ENCODE results near the gene UBE2O.

The UBE2O gene

GRCh38 chr17:76477576-76477975 is 24.6 kb upstream of the UBE2O start:
- Histone ChIP-seq H3K9ac (ENCODE audit: low read length) (no peak overlapping the region), H3K4me3 (ENCODE audit: low read depth, low read length, poor library complexity, severe bottlenecking) (no peak overlapping the region)

GRCh38 chr17:76476736-76477135 is 23.8 kb upstream of the UBE2O start:
- Histone ChIP-seq H2AFZ (ENCODE audit: low read length) (no peak overlapping the region), H3K9me3 (ENCODE audit: low read length) (no peaks in the 10 kb centered on the region), H3K9me2 (ENCODE audit: low read depth, low read length) (no peaks in the 10 kb centered on the region), H3K4me1 (ENCODE audit: insufficient read depth, low read length, severe bottlenecking) (peaks cover 18% of the 10 kb centered on the region), H3K4me3 (ENCODE audit: low read depth, low read length, poor library complexity, severe bottlenecking) (no peak overlapping the region), H4K20me1 (ENCODE audit: insufficient read depth, low read length) (no peaks in the 10 kb centered on the region), H3K27me3 (ENCODE audit: insufficient read depth, low read length) (no peaks in the 10 kb centered on the region), H3K36me3 (ENCODE audit: insufficient read depth, low read length) (peaks cover 5% of the 10 kb centered on the region; the same call in 1 of the 2 replicates), H3K4me2 (ENCODE audit: low read length) (no peak overlapping the region), H3F3A (ENCODE audit: insufficient read depth, low read length) (no peaks in the 10 kb centered on the region), H3K27ac (ENCODE audit: low read depth, low read length, poor library complexity, severe bottlenecking) (no peak overlapping the region), H3K9ac (ENCODE audit: low read length) (no peak overlapping the region), H3K79me2 (ENCODE audit: insufficient read depth, low read length) (no peaks in the 10 kb centered on the region)
- TF ChIP-seq EZH2 (IDR thresholded peaks at IDR 0.05; ENCODE audit: borderline replicate concordance, low read length), result no peak
- TF ChIP-seq, protein P1, sequence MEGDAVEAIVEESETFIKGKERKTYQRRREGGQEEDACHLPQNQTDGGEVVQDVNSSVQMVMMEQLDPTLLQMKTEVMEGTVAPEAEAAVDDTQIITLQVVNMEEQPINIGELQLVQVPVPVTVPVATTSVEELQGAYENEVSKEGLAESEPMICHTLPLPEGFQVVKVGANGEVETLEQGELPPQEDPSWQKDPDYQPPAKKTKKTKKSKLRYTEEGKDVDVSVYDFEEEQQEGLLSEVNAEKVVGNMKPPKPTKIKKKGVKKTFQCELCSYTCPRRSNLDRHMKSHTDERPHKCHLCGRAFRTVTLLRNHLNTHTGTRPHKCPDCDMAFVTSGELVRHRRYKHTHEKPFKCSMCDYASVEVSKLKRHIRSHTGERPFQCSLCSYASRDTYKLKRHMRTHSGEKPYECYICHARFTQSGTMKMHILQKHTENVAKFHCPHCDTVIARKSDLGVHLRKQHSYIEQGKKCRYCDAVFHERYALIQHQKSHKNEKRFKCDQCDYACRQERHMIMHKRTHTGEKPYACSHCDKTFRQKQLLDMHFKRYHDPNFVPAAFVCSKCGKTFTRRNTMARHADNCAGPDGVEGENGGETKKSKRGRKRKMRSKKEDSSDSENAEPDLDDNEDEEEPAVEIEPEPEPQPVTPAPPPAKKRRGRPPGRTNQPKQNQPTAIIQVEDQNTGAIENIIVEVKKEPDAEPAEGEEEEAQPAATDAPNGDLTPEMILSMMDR (IDR thresholded peaks at IDR 0.05; ENCODE audit: low read length), result no peak

More at GRCh38 chr17:76477576-76477975, 24.6 kb upstream of the UBE2O start:
- TF ChIP-seq, protein P1 (IDR thresholded peaks at IDR 0.05; ENCODE audit: low read length), result no peak
- TF ChIP-seq EZH2 (IDR thresholded peaks at IDR 0.05; ENCODE audit: borderline replicate concordance, low read length), result no peak
- Histone ChIP-seq H3K4me1 (ENCODE audit: insufficient read depth, low read length, severe bottlenecking) (peaks cover 26% of the 10 kb centered on the region), H2AFZ (ENCODE audit: low read length) (no peak overlapping the region), H3K4me2 (ENCODE audit: low read length) (no peak overlapping the region), H3K9me2 (ENCODE audit: low read depth, low read length) (no peaks in the 10 kb centered on the region), H4K20me1 (ENCODE audit: insufficient read depth, low read length) (no peaks in the 10 kb centered on the region), H3F3A (ENCODE audit: insufficient read depth, low read length) (no peaks in the 10 kb centered on the region), H3K79me2 (ENCODE audit: insufficient read depth, low read length) (no peaks in the 10 kb centered on the region), H3K9me3 (ENCODE audit: low read length) (no peaks in the 10 kb centered on the region), H3K36me3 (ENCODE audit: insufficient read depth, low read length) (peaks cover 5% of the 10 kb centered on the region; the same call in 1 of the 2 replicates), H3K27me3 (ENCODE audit: insufficient read depth, low read length) (no peaks in the 10 kb centered on the region), H3K27ac (ENCODE audit: low read depth, low read length, poor library complexity, severe bottlenecking) (no peak overlapping the region)

DNA sequence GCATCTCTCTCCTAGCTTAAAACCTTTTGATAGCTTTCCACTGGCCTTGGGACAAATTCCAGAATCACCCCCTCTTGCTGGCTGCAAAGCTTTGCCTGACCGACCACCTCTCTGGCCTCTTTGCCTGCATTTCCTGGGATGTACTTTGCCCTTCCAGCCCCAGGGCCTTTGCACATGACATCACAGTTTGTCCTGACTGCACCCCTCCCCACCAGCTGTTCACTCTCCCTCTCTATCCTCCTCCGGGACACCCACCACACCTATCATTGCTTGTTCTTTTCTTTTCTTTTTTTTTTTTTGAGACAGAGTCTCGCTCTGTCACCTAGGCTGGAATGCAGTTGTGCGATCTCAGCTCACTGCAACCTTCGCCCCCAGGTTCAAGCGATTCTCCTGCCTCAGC is 22.4 kb upstream of the UBE2O start:
- no peaks in the 10 kb centered on the region for H3K9me2 ChIP-seq (ENCODE audit: low read depth, low read length)
- no peaks in the 10 kb centered on the region for H3K9me3 ChIP-seq (ENCODE audit: low read length)
- H2AFZ ChIP-seq (ENCODE audit: low read length), result no peak overlapping the region
- no peak overlapping the region for H3K4me3 ChIP-seq (ENCODE audit: low read depth, low read length, poor library complexity, severe bottlenecking)
- peaks cover 5% of the 10 kb centered on the region; the same call in 1 of the 2 replicates for H3K36me3 ChIP-seq (ENCODE audit: insufficient read depth, low read length)
- H3K27ac ChIP-seq (ENCODE audit: low read depth, low read length, poor library complexity, severe bottlenecking), result no peak overlapping the region
- no peaks in the 10 kb centered on the region for H3F3A ChIP-seq (ENCODE audit: insufficient read depth, low read length)
- peaks cover 3% of the 10 kb centered on the region for H3K4me1 ChIP-seq (ENCODE audit: insufficient read depth, low read length, severe bottlenecking)
- no peak overlapping the region for H3K4me2 ChIP-seq (ENCODE audit: low read length)
- H3K27me3 ChIP-seq (ENCODE audit: insufficient read depth, low read length), result no peaks in the 10 kb centered on the region
- H4K20me1 ChIP-seq (ENCODE audit: insufficient read depth, low read length), result no peaks in the 10 kb centered on the region
- H3K79me2 ChIP-seq (ENCODE audit: insufficient read depth, low read length), result no peaks in the 10 kb centered on the region
- no peak overlapping the region for H3K9ac ChIP-seq (ENCODE audit: low read length)
- TF ChIP-seq, protein P1 (IDR thresholded peaks at IDR 0.05; ENCODE audit: low read length), result no peak
- no peak for TF ChIP-seq EZH2 (IDR thresholded peaks at IDR 0.05; ENCODE audit: borderline replicate concordance, low read length)

Measured in OCI-LY1 (cell line).